SU-DHL-6 (cell line): Measurements from ENCODE around the gene RNF166.

Experiments used
- H2AFZ ChIP-seq: fragments of 200-600 bp; sonication (generic); 2 replicates; pipeline ENCODE4 v1.6.1; 2014; ENCODE audit warnings: low read depth, mild to moderate bottlenecking, moderate library complexity, mixed read lengths, antibody characterized with exemption, low read length; ENCODE audit not compliant: severe bottlenecking
- H3F3A ChIP-seq: fragments of 200-600 bp; shearing (Covaris generic); 2 replicates; pipeline ENCODE4 v1.6.0; 2016; ENCODE audit warnings: antibody characterized with exemption, mild to moderate bottlenecking; ENCODE audit not compliant: insufficient read depth
- H3K27ac ChIP-seq: fragments of 200-600 bp; sonication (generic); 2 replicates; pipeline ENCODE4 v1.5.1; 2016; ENCODE audit warnings: low read depth, mild to moderate bottlenecking, low read length, moderate library complexity, mixed read lengths
- H3K27me3 ChIP-seq: fragments of 200-600 bp; sonication (generic), shearing (Covaris generic); 2 replicates; pipeline ENCODE4 v1.6.0; 2014; ENCODE audit warnings: mild to moderate bottlenecking, low read length
- H3K36me3 ChIP-seq: fragments of 200-600 bp; sonication (generic); 2 replicates; pipeline ENCODE4 v1.6.1; 2014; ENCODE audit warnings: mild to moderate bottlenecking, low read length, mixed read lengths
- H3K4me2 ChIP-seq: fragments of 300-600, 200-600 bp; shearing (Covaris generic), sonication (generic); 2 replicates; pipeline ENCODE4 v1.6.0; 2014; ENCODE audit warnings: low read length, low read depth, mild to moderate bottlenecking; ENCODE audit not compliant: poor library complexity, severe bottlenecking
- H3K4me3 ChIP-seq: fragments of 200-600 bp; sonication (generic); 2 replicates; pipeline ENCODE4 v1.5.1; 2014; ENCODE audit warnings: antibody characterized with exemption, low read length, mild to moderate bottlenecking, mixed read lengths; ENCODE audit not compliant: insufficient read depth, poor library complexity, severe bottlenecking
- H3K79me2 ChIP-seq: fragments of 200-600 bp; sonication (generic); 2 replicates; pipeline ENCODE4 v1.6.1; 2014; ENCODE audit warnings: mild to moderate bottlenecking, low read length, moderate library complexity; ENCODE audit not compliant: insufficient read depth
- H3K9ac ChIP-seq: fragments of 200-600 bp; sonication (generic); 2 replicates; pipeline ENCODE4 v1.7.0; 2014; ENCODE audit warnings: mild to moderate bottlenecking, low read length
- H3K9me2 ChIP-seq: fragments of 200-600 bp; sonication (generic); replicated peaks from 2 replicates; pipeline ENCODE4 v1.6.1; 2014; ENCODE audit warnings: low read length; ENCODE audit not compliant: insufficient read depth
- H3K9me3 ChIP-seq: fragments of 200-600 bp; sonication (generic); 2 replicates; pipeline ENCODE4 v1.6.1; 2014; ENCODE audit warnings: low read length, mixed read lengths; ENCODE audit not compliant: insufficient read depth
- H4K20me1 ChIP-seq: fragments of 200-600 bp; sonication (generic); 2 replicates; pipeline ENCODE4 v1.6.1; 2014; ENCODE audit warnings: low read depth, mild to moderate bottlenecking, antibody characterized with exemption, low read length, moderate library complexity, mixed read lengths
- EZH2phosphoT487 ChIP-seq: fragments of 200-600 bp; sonication (generic), shearing (Covaris generic); conservative IDR thresholded peaks from 2 replicates; pipeline ENCODE4 v1.6.1; 2018; ENCODE audit warnings: mild to moderate bottlenecking, antibody characterized with exemption, low read length, moderate library complexity, mixed read lengths
- TF ChIP-seq, protein P1 (sequence below): fragments of 200-600 bp; sonication (generic); IDR thresholded peaks from one replicate; pipeline ENCODE4 v1.5.1; 2017; ENCODE audit warnings: antibody characterized with exemption, mild to moderate bottlenecking, low read length, moderate library complexity; ENCODE audit not compliant: insufficient read depth, poor library complexity, severe bottlenecking

RNF166 gene

DNA sequence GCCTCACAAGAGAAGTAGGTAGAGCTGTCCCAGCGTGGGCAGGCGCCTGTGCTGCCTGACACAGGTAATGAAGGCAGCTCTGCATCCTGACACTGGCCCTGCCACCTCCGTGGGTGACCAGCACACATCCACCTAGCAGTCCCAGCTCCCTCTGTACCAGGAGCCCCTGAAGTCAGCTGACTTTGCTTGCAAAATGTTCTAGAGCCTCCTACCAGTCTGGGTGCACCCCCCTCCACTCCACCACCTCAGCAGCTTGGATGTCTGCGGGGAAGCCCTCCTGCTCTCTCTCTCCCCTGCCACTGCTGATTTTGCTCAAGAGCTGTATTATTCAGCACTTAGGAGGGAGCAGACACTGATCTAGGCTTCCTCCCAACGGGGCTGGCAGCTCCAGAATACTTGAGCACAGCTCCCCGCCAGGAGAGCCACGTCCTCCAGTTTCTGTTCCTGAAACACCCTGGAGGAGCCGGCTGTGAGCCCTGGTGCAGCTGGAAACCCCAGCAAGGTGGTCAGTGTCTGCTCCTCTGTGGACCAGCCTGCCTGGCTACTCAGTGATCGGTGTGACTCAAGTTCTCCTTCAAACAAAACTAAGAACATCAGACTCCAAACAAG lies 1.0 kb downstream of the RNF166 start:
- H4K20me1 ChIP-seq = no peaks in the 10 kb centered on the region; the same call in 1 of the 2 replicates

DNA sequence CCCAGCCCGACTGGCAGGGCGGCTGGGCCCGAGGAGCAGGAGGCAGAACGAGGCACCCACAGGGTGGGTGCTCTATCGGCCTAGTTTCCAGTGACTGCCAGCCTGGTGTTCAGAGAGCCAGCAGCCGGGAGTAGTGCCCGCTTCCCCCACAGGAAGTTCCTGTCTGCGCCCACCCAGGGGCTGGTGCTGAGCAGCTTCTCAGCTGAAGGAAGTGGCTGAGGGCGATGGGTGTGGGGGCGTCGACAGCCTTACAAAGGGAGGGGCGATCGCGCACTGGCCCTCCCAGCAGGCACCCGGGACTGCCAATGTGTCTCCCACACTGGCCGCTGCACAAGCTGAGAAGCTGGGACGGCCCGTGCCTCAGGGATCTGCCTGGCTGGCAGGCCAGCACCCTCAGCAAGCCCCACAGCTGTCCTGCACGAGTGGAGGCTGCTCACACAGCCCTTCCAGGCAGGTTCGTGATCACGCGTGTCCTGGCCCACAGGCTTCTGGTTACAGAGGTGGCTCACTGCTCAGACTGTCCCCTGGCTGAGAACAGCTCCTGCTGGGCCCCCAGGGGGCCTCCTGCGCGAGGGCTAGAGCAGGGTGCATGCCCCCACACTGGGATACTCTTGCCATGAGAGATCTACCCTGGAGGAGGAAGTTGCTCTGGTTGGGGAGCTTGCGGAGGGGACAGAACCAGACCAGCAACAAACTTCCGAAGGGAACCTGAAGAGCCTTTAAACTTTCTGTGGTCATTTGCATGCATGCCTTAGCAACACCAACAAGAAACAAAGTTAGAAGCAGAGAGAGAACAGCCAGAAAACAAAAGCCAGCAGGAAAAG lies 2.5 kb downstream of the RNF166 start:
- H3K27ac ChIP-seq = no peak overlapping the region
- H3K9me2 ChIP-seq = no peaks in the 10 kb centered on the region
- H3K9ac ChIP-seq = no peak overlapping the region
- TF ChIP-seq, protein P1, sequence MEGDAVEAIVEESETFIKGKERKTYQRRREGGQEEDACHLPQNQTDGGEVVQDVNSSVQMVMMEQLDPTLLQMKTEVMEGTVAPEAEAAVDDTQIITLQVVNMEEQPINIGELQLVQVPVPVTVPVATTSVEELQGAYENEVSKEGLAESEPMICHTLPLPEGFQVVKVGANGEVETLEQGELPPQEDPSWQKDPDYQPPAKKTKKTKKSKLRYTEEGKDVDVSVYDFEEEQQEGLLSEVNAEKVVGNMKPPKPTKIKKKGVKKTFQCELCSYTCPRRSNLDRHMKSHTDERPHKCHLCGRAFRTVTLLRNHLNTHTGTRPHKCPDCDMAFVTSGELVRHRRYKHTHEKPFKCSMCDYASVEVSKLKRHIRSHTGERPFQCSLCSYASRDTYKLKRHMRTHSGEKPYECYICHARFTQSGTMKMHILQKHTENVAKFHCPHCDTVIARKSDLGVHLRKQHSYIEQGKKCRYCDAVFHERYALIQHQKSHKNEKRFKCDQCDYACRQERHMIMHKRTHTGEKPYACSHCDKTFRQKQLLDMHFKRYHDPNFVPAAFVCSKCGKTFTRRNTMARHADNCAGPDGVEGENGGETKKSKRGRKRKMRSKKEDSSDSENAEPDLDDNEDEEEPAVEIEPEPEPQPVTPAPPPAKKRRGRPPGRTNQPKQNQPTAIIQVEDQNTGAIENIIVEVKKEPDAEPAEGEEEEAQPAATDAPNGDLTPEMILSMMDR = no peak
- no peak for TF ChIP-seq EZH2phosphoT487
- H3K36me3 ChIP-seq = no peaks in the 10 kb centered on the region
- H3K4me3 ChIP-seq = no peak overlapping the region
- no peaks in the 10 kb centered on the region for H3F3A ChIP-seq
- peaks cover 12% of the 10 kb centered on the region; the same call in 1 of the 2 replicates for H3K79me2 ChIP-seq
- H3K9me3 ChIP-seq = no peaks in the 10 kb centered on the region
- no peaks in the 10 kb centered on the region for H3K27me3 ChIP-seq
- no peaks in the 10 kb centered on the region; the same call in 1 of the 2 replicates for H4K20me1 ChIP-seq
- H2AFZ ChIP-seq = no peak overlapping the region
- no peak overlapping the region for H3K4me2 ChIP-seq

More for the DNA sequence above, 1.0 kb downstream of the RNF166 start:
- H3K4me3 ChIP-seq = peak overlapping the region; percentile 91
- no peaks in the 10 kb centered on the region for H3K27me3 ChIP-seq
- peaks cover 13% of the 10 kb centered on the region; the same call in 1 of the 2 replicates for H3K79me2 ChIP-seq
- H3K9ac ChIP-seq = peak overlapping the region; percentile 91
- no peaks in the 10 kb centered on the region for H3F3A ChIP-seq
- no peaks in the 10 kb centered on the region for H3K9me2 ChIP-seq
- H3K9me3 ChIP-seq = no peaks in the 10 kb centered on the region
- H2AFZ ChIP-seq = no peak overlapping the region
- H3K4me2 ChIP-seq = peak overlapping the region; percentile 50
- no peaks in the 10 kb centered on the region for H3K36me3 ChIP-seq
- H3K27ac ChIP-seq = no peak overlapping the region
- no peak for TF ChIP-seq EZH2phosphoT487
- TF ChIP-seq, protein P1 = no peak

DNA sequence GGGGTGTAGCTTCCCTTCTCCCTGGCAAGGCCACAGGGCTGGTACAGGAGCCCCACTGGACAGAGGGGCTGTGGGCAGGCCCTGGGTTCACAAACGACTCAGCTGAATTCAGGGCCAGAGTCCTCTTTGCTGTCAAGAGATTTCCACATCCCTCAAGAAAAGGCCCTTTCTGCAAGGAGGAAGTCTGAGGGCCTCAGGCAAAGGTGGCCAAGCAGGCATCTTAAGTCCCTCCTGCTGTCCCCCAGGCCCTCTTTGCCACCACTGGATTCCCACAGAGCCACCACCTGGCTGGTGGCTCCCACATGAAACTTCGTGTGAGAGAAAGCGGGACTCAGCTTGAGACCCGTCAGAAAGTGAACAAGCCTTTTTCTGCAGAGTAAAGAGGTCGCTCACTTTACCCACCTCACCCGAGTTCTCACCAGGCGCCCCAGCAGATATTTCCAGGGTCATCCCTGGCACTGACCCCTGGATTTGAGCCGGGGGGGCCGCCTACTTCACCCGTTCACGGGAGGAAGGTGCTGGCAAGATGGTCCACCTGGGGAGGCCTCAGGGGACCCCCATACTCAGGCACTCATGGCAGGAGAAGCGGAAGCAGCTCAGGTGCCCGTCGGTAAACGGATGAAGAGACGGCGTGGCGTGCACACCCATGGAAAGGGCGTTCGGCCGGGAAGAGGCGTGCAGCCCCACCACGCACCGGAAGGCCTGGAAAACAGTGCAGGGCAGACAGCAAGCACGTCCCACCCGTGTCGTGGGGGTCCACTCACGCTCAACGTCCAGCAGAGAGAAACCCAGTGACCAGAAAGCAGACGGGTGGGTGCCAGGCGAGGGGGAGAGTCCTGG lies 3.6 kb downstream of the RNF166 start:
- Histone ChIP-seq H3K9me2 (no peaks in the 10 kb centered on the region), H3K79me2 (peaks cover 5% of the 10 kb centered on the region; the same call in 1 of the 2 replicates), H3K9ac (no peak overlapping the region), H3K27me3 (no peaks in the 10 kb centered on the region), H3K4me2 (no peak overlapping the region), H3K4me3 (no peak overlapping the region), H3K9me3 (no peaks in the 10 kb centered on the region), H3F3A (no peaks in the 10 kb centered on the region), H2AFZ (no peak overlapping the region), H3K36me3 (no peaks in the 10 kb centered on the region), H3K27ac (no peak overlapping the region), H4K20me1 (no peaks in the 10 kb centered on the region; the same call in 1 of the 2 replicates)
- TF ChIP-seq EZH2phosphoT487 = no peak
- TF ChIP-seq, protein P1 = no peak
